ENCODE results near the gene CALCOCO2. TPM values are rescaled to one million over a fixed set of nuclear protein-coding genes. Genes with fewer than 3 reads are reported as not detected.

Gene CALCOCO2
- total RNA-seq, 1 experiment from 2014 or later: 23.1 TPM

DNA sequence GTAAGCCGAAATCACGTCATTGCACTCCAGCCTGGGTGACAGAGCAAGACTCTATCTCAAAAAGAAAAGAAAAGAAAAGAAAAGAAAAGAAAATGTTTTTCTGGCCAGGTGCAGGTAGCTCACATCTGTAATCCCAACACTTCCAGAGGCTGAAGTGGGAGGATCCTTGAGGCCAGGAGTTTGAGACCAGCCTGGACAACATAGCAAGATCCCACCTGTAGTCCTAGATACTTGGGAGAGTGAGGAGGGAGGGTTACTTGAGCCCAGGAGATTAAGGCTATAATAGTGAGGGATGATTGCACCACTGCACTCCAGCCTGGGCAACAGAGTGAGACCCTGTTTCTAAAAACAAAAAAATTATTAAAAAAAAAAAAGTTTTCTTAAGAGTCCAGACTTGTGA lies 59.3 kb downstream of the CALCOCO2 start:
- Histone ChIP-seq H2BK5ac (ENCODE audit: insufficient read length, low read length) (no peak overlapping the region), H3K9me3 (ENCODE audit: control insufficient read depth, low read depth, low read length) (no peaks in the 10 kb centered on the region), H2AFZ (ENCODE audit: low read length) (no peak overlapping the region), H3K14ac (ENCODE audit: insufficient read depth, low read length) (no peak overlapping the region), H3K9ac (ENCODE audit: extremely low read depth, insufficient read length, low read length) (no peak overlapping the region), H2BK15ac (ENCODE audit: low read depth, low read length) (no peak overlapping the region), H4K5ac (ENCODE audit: insufficient read length, low read depth, low read length) (no peak overlapping the region), H3K4me1 (ENCODE audit: insufficient read depth, low read length) (no peaks in the 10 kb centered on the region), H3K27ac (ENCODE audit: insufficient read length, low read depth, low read length) (no peak overlapping the region), H2BK120ac (ENCODE audit: low read depth, low read length, poor library complexity, severe bottlenecking) (no peak overlapping the region), H3K23ac (ENCODE audit: insufficient read length, low read depth, low read length) (no peak overlapping the region), H3K79me1 (ENCODE audit: insufficient read depth, low read depth, low read length, poor library complexity, severe bottlenecking) (peaks cover 4% of the 10 kb centered on the region), H3K79me2 (ENCODE audit: insufficient read depth, low read length) (no peaks in the 10 kb centered on the region), H4K91ac (ENCODE audit: insufficient read length, low read depth, low read length) (no peak overlapping the region), H3K4ac (ENCODE audit: low read depth, low read length) (no peak overlapping the region), H3K23me2 (ENCODE audit: insufficient read length, low read depth, low read length, poor library complexity, severe bottlenecking) (peaks cover 7% of the 10 kb centered on the region), H2AK5ac (ENCODE audit: insufficient read length, low read length) (no peak overlapping the region), H3K4me2 (ENCODE audit: insufficient read depth, insufficient read length, low read length) (no peak overlapping the region), H3K56ac (ENCODE audit: insufficient read length, low read depth, low read length) (no peak overlapping the region), H3K27me3 (ENCODE audit: insufficient read depth, low read length) (no peaks in the 10 kb centered on the region), H3K18ac (ENCODE audit: insufficient read length, low read depth, low read length) (no peak overlapping the region), H4K20me1 (ENCODE audit: control insufficient read depth, insufficient read depth, insufficient read length) (no peaks in the 10 kb centered on the region), H2BK12ac (ENCODE audit: insufficient read length, low read depth, low read length) (no peak overlapping the region), H2BK20ac (ENCODE audit: low read depth, low read length, poor library complexity, severe bottlenecking) (no peak overlapping the region), H4K8ac (replicated peaks; ENCODE audit: insufficient read length, low read depth, low read length) (no peak overlapping the region), H3T11ph (ENCODE audit: low read length) (no peak overlapping the region)
- H3K36me3 Mint-ChIP-seq (ENCODE audit: insufficient read depth in 1 of 3, low read depth in 3 of 3): peaks cover 3% of the 10 kb centered on the region in 3 experiments; a peak in 4 of 7 replicates
- H3K9me3 Mint-ChIP-seq: no peaks in the 10 kb centered on the region
- H3K27me3 Mint-ChIP-seq (ENCODE audit: low read depth): no peaks in the 10 kb centered on the region
- H3K4me3 Mint-ChIP-seq: no peak overlapping the region
- DNase-seq: no peak
- TF ChIP-seq, protein P1, sequence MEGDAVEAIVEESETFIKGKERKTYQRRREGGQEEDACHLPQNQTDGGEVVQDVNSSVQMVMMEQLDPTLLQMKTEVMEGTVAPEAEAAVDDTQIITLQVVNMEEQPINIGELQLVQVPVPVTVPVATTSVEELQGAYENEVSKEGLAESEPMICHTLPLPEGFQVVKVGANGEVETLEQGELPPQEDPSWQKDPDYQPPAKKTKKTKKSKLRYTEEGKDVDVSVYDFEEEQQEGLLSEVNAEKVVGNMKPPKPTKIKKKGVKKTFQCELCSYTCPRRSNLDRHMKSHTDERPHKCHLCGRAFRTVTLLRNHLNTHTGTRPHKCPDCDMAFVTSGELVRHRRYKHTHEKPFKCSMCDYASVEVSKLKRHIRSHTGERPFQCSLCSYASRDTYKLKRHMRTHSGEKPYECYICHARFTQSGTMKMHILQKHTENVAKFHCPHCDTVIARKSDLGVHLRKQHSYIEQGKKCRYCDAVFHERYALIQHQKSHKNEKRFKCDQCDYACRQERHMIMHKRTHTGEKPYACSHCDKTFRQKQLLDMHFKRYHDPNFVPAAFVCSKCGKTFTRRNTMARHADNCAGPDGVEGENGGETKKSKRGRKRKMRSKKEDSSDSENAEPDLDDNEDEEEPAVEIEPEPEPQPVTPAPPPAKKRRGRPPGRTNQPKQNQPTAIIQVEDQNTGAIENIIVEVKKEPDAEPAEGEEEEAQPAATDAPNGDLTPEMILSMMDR (conservative IDR thresholded peaks at IDR 0.05): no peak
- H3K4me1 Mint-ChIP-seq: peaks cover 2 to 10% of the 10 kb centered on the region in 2 experiments; a peak in 3 of 4 replicates
- WGBS (ENCODE audit: extremely low coverage, insufficient read length, low lambda C conversion rate): no CpG with 5 or more reads among the region's 2 CpGs
- no peak overlapping the region for H3K27ac Mint-ChIP-seq
